Keratinocyte (primary cell): ENCODE data around the gene ST6GAL1. TPM values are rescaled to one million over a fixed set of nuclear protein-coding genes. Genes with fewer than 3 reads are reported as not detected.

Experiments used
- DNase-seq: peaks from one replicate; pipeline ENCODE4 v3.0.0-alpha.2; 2011; ENCODE audit warnings: low read depth, missing footprints, low spot score
- FAIRE-seq: peaks from 2 replicates; lab custom pipeline; 2011; peaks lifted over from hg19 to GRCh38; lab: Jason Lieb, UNC
- H2AFZ ChIP-seq: 2 replicates; pipeline ENCODE4 v1.6.0; 2012; ENCODE audit warnings: low read length, control low read depth, inconsistent platforms; ENCODE audit not compliant: control insufficient read depth
- H3K27ac ChIP-seq: 2 replicates; pipeline ENCODE4 v1.5.1; 2011; ENCODE audit warnings: low read length; ENCODE audit not compliant: control insufficient read depth, insufficient read depth
- H3K27me3 ChIP-seq: 3 replicates; pipeline ENCODE4 v1.6.0; 2011; ENCODE audit warnings: low read length; ENCODE audit not compliant: control insufficient read depth, insufficient read depth; ENCODE audit errors: extremely low read depth
- H3K36me3 ChIP-seq, 2 experiments: 2 replicates in 1 of 2; 3 replicates in 1 of 2; pipeline ENCODE4 v1.5.1; 2011; ENCODE audit warnings: low read length in 2 of 2, mild to moderate bottlenecking in 1 of 2; ENCODE audit not compliant: control insufficient read depth in 2 of 2, insufficient read depth in 2 of 2; ENCODE audit errors: extremely low read depth in 1 of 2
- H3K4me1 ChIP-seq: 3 replicates; pipeline ENCODE4 v1.5.1; 2011; ENCODE audit warnings: low read length; ENCODE audit not compliant: control insufficient read depth, insufficient read depth; ENCODE audit errors: extremely low read depth
- H3K4me2 ChIP-seq: 3 replicates; pipeline ENCODE4 v1.6.0; 2011; ENCODE audit warnings: low read depth, low read length; ENCODE audit not compliant: control insufficient read depth, insufficient read depth; ENCODE audit errors: extremely low read depth
- H3K4me3 ChIP-seq, 3 experiments: fragments of 200-600 bp in 1 of 3; sonication (generic) in 1 of 3; 2 replicates in 2 of 3; 3 replicates in 1 of 3; pipeline ENCODE4 v1.5.1; 2011 to 2016; ENCODE audit warnings: low read length in 3 of 3, mild to moderate bottlenecking in 3 of 3, control low read depth in 2 of 3, inconsistent platforms in 1 of 3, low read depth in 1 of 3, mixed read lengths in 1 of 3, mixed run types in 1 of 3, moderate library complexity in 1 of 3; ENCODE audit not compliant: control insufficient read depth in 2 of 3, insufficient read depth in 2 of 3; ENCODE audit errors: extremely low read depth in 1 of 3
- H3K79me2 ChIP-seq: 2 replicates; pipeline ENCODE4 v1.6.0; 2012; ENCODE audit warnings: low read length; ENCODE audit not compliant: control insufficient read depth, insufficient read depth
- H3K9ac ChIP-seq: 3 replicates; pipeline ENCODE4 v1.6.0; 2011; ENCODE audit warnings: low read length; ENCODE audit not compliant: control insufficient read depth, insufficient read depth; ENCODE audit errors: extremely low read depth
- H3K9me1 ChIP-seq: 3 replicates; pipeline ENCODE4 v1.6.0; 2011; ENCODE audit warnings: low read length; ENCODE audit not compliant: control insufficient read depth, insufficient read depth; ENCODE audit errors: extremely low read depth
- H3K9me3 ChIP-seq: 2 replicates; pipeline ENCODE4 v1.5.1; 2012; ENCODE audit warnings: low read depth, low read length; ENCODE audit not compliant: control insufficient read depth
- H4K20me1 ChIP-seq: 3 replicates; pipeline ENCODE4 v1.6.0; 2011; ENCODE audit warnings: low read length; ENCODE audit not compliant: control insufficient read depth, insufficient read depth; ENCODE audit errors: extremely low read depth
- EZH2 ChIP-seq: IDR thresholded peaks from one replicate; pipeline ENCODE4 v1.6.1; 2012; ENCODE audit warnings: inconsistent platforms, mild to moderate bottlenecking, low read length, moderate library complexity
- dilution Hi-C: fragments of 300-500 bp; cut with MboI; formaldehyde crosslinking; loops from one replicate; pipeline ENCODE4 v1.7.0; 2020; ENCODE audit warnings: low sequenced_read_pairs; ENCODE audit not compliant: extremely low pct_ligation_motif_present
- polyA plus RNA-seq, 5 experiments: library from polyadenylated mRNA; depleted of rRNA in 3 of 5; stranded (reverse) in 3 of 5; stranded (forward) in 1 of 5; unstranded in 1 of 5; fragments of >200 nt; gene quantifications; 1 replicate in 1 of 5; 2 replicates in 3 of 5; 3 replicates in 1 of 5; pipeline versions ENCODE4 v1.2.1 to v1.2.3, GENCODE V29; 2011 to 2012; ENCODE audit warnings: missing spikeins in 2 of 5, low read depth in 1 of 5, low replicate concordance in 1 of 5
- TF ChIP-seq, protein P1 (sequence below), 3 experiments: IDR thresholded peaks in 1 of 3; conservative IDR thresholded peaks in 1 of 3; optimal IDR thresholded peaks in 1 of 3; 2 replicates in 2 of 3; 3 replicates in 1 of 3; pipeline versions ENCODE3 to v1.5.1; 2011; ENCODE audit warnings: low read length in 3 of 3, mild to moderate bottlenecking in 3 of 3, moderate library complexity in 2 of 3, control low read depth in 1 of 3, inconsistent platforms in 1 of 3; ENCODE audit not compliant: insufficient read depth in 2 of 3; ENCODE audit errors: extremely low read depth in 1 of 3

ST6GAL1 gene
- polyA plus RNA-seq, 1 donor (not counting 4 experiments of a cell fraction or from before 2014, with no cell fraction given): 7.5 TPM

DNA sequence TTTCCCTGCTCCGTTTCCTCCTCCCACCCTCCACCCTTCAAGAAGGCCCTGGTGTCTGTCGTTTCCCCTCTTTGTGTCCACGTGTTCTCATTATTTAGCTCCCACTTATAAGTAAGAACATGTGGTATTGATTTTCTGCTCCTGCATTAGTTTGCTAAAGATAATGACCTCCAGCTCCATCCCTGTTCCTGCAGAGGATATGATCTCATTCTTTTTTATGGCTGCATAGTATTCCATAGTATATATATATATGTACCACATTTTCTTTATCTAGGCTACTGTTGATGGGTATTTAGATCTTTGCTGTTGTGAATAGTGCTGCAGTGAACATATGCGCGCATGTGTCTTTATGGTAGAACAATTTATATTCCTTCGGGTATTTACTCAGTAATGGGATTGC, 4.8 kb downstream of the ST6GAL1 start:
- Histone ChIP-seq H3K4me2 (no peak overlapping the region), H2AFZ (no peak overlapping the region), H3K79me2 (no peaks in the 10 kb centered on the region), H3K9me1 (no peaks in the 10 kb centered on the region), H3K9ac (no peak overlapping the region), H4K20me1 (no peaks in the 10 kb centered on the region), H3K4me3 (no peak overlapping the region), H3K9me3 (no peaks in the 10 kb centered on the region), H3K27ac (no peak overlapping the region), H3K4me1 (peaks cover 8% of the 10 kb centered on the region), H3K27me3 (no peaks in the 10 kb centered on the region), H3K36me3 (no peaks in the 10 kb centered on the region)
- dilution Hi-C loops: no loop called here
- no peak for FAIRE-seq
- TF ChIP-seq, protein P1, sequence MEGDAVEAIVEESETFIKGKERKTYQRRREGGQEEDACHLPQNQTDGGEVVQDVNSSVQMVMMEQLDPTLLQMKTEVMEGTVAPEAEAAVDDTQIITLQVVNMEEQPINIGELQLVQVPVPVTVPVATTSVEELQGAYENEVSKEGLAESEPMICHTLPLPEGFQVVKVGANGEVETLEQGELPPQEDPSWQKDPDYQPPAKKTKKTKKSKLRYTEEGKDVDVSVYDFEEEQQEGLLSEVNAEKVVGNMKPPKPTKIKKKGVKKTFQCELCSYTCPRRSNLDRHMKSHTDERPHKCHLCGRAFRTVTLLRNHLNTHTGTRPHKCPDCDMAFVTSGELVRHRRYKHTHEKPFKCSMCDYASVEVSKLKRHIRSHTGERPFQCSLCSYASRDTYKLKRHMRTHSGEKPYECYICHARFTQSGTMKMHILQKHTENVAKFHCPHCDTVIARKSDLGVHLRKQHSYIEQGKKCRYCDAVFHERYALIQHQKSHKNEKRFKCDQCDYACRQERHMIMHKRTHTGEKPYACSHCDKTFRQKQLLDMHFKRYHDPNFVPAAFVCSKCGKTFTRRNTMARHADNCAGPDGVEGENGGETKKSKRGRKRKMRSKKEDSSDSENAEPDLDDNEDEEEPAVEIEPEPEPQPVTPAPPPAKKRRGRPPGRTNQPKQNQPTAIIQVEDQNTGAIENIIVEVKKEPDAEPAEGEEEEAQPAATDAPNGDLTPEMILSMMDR (optimal IDR thresholded peaks at IDR 0.05 in 1 of 3, IDR thresholded peaks at IDR 0.05 in 1 of 3, conservative IDR thresholded peaks at IDR 0.05 in 1 of 3; ENCODE audit: extremely low read depth in 1 of 3, insufficient read depth in 2 of 3, low read length in 3 of 3): no peak
- no peak for TF ChIP-seq EZH2
- DNase-seq: no peak

GRCh38 chr3:186937017-186937875, 6.9 kb downstream of the ST6GAL1 start:
- H3K4me1 ChIP-seq: peaks cover 4% of the 10 kb centered on the region
- TF ChIP-seq, protein P1 (optimal IDR thresholded peaks at IDR 0.05 in 1 of 3, IDR thresholded peaks at IDR 0.05 in 1 of 3, conservative IDR thresholded peaks at IDR 0.05 in 1 of 3; ENCODE audit: extremely low read depth in 1 of 3, insufficient read depth in 2 of 3, low read length in 3 of 3): no peak
- TF ChIP-seq EZH2: no peak
- H3K27ac ChIP-seq: no peak overlapping the region
- no peaks in the 10 kb centered on the region for H3K79me2 ChIP-seq
- H3K4me3 ChIP-seq: no peak overlapping the region
- H3K4me2 ChIP-seq: no peak overlapping the region
- DNase-seq (no peak), FAIRE-seq (no peak)
- H3K27me3 ChIP-seq: no peaks in the 10 kb centered on the region
- dilution Hi-C loops: no loop called here
- H3K9me3 ChIP-seq: no peaks in the 10 kb centered on the region
- H3K9me1 ChIP-seq: no peaks in the 10 kb centered on the region
- H4K20me1 ChIP-seq: no peaks in the 10 kb centered on the region
- no peak overlapping the region for H3K9ac ChIP-seq
- no peaks in the 10 kb centered on the region for H3K36me3 ChIP-seq
- H2AFZ ChIP-seq: no peak overlapping the region
